Activated CD4-positive, CD25-positive, alpha-beta regulatory T cell treated with anti-CD3 and anti-CD28 coated beads, Interleukin-2, amount 50 U/mL, for 16 hours (primary cell): ENCODE measurements around the gene VPS37D.
"Not testable (repeated sequence)": the region's sequence is repeated elsewhere in the genome, so short reads cannot be mapped to it uniquely, and the experiment has no call there.

ENCODE experiments used
- DNase-seq: peaks from one replicate; pipeline ENCODE4 v3.0.0-alpha.2; 2020; ENCODE audit warnings: low read depth, low spot score

VPS37D gene

GRCh38 chr7:73646785-73647724, 20.6 kb upstream of the VPS37D start:
- no peak for DNase-seq

DNA sequence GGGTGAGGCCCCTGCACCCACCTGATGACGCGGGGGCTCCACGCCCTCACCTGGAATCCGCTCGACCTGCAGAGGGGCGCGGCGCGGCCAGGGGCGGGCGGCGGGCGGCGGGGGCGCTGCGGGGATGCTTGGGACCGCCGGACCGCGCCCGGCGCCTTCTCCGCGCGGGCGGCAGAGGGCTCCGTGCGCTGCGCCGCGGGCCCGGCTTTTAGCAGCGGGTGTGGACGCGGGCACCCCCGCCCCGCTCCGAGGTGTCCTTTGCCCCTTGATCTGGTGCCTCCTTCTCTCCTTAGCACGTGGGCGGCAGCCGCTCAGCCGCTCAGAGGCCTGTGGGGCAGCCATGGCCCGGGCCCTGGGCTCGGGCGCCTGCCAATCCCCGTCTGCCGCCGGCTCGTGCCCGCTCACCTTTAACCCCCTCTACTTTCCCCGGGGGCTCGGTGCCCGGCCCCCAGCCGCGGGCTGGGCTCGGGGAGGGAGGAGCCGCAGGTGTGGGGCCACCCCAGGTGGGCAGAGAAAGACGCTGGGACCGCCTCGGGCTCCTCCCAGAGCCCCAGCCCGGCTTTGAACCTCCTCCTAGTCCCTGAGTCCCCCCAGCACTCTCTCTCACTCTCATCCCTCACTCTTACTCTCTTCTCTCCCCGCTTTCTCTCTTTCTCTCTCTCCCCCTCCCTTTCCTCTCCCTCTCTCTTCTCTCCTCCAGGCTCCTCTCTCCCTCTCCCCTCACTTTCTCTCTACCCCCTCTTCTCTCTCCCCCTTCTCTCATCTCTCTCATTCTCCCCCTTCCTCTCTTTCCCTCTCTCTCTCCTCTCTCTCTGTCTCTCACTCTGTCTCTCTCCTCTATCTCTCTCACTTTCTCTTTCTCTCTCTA, 19.7 kb upstream of the VPS37D start:
- no peak for DNase-seq

- DNase-seq, result no peak
Observed at GRCh38 chr7:73648593-73649332, 18.9 kb upstream of the VPS37D start.

DNA sequence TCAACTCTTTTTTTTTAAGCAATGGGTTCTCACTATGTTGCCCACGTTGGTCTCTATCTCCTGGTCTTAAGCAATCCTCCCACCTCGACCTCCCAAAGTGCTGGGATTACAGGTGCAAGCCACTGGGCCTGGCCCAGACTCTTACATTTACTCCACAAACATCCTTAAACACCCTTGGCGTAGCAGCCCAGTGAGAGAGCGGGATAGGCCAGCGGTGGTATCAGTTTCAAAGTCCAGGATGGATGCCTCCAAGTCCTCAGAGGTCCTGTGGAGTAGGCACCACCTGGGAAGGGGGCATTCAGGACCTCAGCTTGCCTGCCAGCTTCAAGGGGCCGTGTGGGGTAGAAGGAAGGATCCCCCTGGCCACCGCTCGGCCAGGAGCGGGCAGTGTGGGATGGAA, 18.1 kb upstream of the VPS37D start:
- DNase-seq, result no peak

GRCh38 chr7:73650524-73650923, 17.1 kb upstream of the VPS37D start:
- no peak for DNase-seq

DNA sequence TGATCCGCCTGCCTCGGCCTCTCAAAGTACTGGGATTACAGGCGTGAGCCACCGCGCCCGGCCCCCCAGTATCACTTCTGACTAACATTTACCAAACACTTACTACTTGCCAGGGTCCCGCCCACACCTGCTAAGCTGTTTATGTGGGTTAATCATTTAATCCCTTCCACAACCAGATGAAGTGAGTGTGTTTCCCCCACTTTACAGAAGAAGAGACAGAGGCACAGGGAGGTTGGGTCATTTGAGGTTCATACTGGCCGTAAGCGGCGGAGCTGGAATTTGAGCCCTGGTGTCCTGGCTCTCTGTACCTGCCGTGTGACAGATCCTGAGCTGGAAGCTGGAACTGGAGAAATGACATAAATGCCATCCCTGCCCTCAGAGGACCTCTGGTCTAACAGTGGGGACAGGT, 15.1 kb upstream of the VPS37D start:
- no peak for DNase-seq

GRCh38 chr7:73655309-73655708, 12.3 kb upstream of the VPS37D start:
- DNase-seq, result not testable (repeated sequence)

DNA sequence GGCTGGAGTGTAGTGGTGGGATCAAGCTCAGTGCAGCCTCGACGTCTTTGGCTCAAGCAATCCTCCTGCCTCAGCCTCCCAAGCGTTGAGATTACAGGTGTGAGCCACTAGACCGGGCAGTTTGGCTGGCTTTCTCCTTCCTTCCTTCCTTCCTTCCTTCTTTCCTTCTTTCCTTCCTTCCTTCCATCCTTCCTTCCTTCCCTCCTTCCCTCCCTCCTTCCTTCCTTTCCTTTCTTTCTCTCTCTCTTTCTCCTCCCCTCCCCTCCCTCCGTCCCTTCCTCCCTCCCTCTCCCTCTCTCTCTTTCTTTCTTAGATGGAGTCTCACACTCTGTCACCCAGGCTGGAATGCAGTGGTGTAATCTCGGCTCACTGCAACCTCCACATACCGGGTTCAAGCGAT, 7.6 kb upstream of the VPS37D start:
- DNase-seq, result no peak

- DNase-seq, result not testable (repeated sequence)
Observed at GRCh38 chr7:73660594-73660993, 7.0 kb upstream of the VPS37D start.

- DNase-seq, result no peak
Observed at GRCh38 chr7:73663033-73663432, 4.6 kb upstream of the VPS37D start.

GRCh38 chr7:73668103-73668885, 663 bp downstream of the VPS37D start:
- no peak for DNase-seq

DNA sequence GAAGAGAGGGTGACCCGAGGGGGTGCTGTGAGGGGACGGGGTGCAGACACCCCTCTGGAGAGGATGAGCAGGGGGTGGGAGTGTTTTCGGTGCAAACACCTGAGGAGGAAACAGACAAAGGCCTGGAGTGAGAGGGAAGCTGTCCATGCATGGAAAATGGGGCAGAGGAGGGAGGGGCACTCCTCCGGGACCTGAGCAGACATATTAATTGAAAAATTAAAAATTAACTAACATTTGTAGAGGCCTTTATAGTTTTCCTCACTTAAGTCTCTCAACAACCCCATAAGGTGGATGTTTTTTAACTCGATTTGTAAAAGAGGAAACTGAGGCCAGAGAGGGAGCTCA, 1.2 kb downstream of the VPS37D start:
- DNase-seq, result no peak

DNA sequence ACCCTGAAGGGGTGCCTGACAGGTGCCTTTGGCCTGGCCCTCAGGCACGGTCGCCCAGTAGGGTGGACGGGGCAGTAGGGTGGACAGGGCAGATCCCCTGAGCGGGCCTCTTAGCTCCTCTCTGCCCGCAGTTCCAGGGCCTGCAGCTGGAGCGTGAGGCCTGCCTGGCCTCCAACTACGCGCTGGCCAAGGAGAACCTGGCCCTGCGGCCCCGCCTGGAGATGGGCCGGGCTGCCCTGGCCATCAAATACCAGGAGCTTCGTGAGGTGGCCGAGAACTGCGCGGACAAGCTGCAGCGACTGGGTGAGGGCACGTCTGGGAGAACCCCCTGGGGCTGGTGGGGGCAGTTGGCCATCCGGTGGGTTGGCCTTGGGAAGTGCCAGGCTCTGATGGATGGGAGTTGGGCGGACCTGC, 1.7 kb downstream of the VPS37D start:
- DNase-seq, result no peak

DNA sequence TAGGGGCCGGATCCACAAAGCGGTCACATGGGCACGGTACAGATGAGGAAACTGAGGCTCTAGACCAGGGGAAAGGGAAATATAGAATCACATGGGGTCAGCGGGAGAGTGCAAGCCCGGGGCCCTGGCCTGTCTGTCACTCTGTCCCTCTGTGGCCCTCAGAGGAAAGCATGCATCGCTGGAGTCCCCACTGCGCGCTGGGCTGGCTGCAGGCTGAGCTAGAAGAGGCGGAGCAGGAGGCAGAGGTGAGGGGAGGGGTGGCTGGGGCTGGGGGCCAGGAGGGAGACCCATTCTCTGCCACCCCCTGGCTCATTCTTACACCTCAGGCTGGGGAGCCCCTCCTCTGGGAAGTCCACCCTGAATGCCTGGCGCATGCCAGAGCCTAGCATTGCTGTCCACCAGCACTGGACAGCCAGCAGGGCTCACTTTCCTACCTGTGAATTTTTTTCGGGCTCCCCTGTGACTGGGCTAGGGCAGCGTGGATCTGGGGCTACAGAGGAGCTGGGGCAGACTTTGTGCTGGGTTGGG, 2.3 kb downstream of the VPS37D start:
- no peak for DNase-seq

DNA sequence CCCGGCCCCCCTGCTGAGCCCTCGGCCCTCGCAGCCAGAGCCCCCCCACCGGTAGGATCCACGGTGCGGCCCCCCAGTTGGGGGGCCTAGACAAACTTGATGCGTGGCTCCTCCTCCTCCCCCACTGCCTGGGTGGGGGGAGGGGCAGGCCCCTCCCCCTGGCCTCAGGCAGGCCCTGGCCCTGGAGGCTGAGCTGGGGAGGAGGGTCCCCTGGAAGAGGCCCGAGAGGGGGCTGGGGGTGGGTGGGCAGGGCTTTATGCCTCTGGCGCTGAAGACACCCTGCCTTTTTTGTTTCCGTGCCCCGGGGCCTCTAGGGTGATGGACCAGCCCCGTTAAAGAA, 3.7 kb downstream of the VPS37D start:
- no peak for DNase-seq

DNA sequence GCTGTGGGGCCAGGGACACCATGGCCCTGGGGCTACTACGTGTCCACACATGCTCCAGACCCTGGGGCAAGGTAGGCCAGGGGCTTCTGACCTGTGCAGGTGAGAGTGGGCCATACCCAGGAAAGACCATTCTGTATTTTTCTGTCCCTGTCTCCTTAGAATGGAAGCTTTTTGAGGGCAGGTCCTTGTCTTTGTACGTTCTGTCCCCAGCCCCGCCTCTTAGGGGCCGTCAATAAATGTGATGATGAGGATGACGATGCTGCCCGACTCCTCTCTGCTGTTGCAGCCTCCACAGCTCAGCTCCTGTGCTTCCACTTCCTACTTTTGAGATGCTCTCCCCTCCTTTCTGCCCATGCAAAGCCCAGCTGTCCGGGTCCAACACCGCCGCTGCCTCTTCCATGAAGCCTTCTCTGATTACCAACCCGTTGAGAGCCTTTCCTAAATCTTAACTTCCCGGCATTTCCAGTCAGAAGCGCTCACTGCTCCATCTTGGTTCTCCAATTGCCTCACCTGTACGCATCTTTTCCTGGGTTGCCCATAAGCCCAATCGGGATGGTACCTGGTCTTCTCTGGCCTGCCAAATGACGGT, 4.3 kb downstream of the VPS37D start:
- no peak for DNase-seq

- DNase-seq, result no peak
Observed at GRCh38 chr7:73674468-73675124, 7.0 kb downstream of the VPS37D start.

DNA sequence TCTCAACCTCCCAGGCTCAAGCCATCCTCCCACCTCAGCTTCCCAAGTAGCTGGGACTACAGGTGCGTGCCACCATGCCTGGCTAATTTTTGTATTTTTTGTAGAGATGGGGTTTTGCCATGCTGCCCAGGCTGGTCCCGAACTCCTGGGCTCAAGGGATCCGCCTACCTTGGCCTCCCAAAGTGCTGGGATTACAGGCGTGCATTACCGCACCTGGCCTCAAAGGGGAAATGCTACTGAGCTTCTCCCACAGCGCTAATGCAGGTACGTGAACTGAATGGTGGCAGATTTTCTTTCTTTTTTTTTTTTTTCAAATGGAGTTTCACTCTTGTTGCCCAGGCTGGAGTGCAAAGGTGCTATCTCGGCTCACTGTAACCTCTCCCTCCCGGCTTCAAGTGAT, 8.4 kb downstream of the VPS37D start:
- DNase-seq, result not testable (repeated sequence)

GRCh38 chr7:73678862-73679261, 11.2 kb downstream of the VPS37D start:
- no peak for DNase-seq

GRCh38 chr7:73679709-73680108, 12.1 kb downstream of the VPS37D start:
- no peak for DNase-seq
